GM21423 (cell line): ENCODE results near the gene SYK.
"Not testable (repeated sequence)": the region's sequence is repeated elsewhere in the genome, so short reads cannot be mapped to it uniquely, and the experiment has no call there.

Experiments used
- ATAC-seq: cut with Tn5 transposase; IDR thresholded peaks from one replicate; pipeline ENCODE4 v1.9.1; 2021; ENCODE audit warnings: mild to moderate bottlenecking, moderate library complexity; ENCODE audit not compliant: unreplicated experiment

SYK gene

DNA sequence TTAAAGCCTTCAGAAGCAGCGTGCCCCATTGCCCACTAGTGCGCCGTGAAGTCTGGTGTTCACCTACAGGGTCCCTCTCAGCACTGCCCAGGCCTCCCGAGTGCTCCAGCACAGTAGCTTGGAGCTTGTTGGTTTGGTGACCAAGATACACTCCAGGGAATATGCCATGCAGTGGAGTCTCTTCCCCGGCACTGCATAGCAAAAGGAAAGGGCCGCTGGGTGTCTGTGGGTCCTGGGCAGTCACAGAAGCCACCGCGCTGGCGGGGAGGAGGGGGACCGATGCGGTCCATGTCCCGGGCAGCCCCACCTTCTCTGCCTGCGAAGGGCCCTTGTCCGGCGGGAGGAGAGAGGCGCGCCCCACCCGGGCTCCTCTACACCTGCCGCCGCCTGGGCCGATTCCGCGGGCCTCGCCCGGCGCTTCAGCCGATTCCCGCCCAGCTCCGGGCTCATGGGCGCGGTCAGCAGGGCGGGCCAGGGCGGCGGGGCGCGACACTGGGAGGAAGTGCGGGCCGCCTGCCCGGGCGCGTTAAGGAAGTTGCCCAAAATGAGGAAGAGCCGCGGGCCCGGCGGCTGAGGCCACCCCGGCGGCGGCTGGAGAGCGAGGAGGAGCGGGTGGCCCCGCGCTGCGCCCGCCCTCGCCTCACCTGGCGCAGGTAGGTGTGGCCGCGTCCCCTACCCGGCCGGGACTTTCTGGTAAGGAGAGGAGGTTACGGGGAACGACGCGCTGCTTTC lies at the start of gene SYK:
Gene SYK, plus strand, starts transcription at position 579 of the 732 bp plus-strand sequence. CDS start 42,080 bp downstream, outside the sequence.
- peak; percentile 34 for ATAC-seq

DNA sequence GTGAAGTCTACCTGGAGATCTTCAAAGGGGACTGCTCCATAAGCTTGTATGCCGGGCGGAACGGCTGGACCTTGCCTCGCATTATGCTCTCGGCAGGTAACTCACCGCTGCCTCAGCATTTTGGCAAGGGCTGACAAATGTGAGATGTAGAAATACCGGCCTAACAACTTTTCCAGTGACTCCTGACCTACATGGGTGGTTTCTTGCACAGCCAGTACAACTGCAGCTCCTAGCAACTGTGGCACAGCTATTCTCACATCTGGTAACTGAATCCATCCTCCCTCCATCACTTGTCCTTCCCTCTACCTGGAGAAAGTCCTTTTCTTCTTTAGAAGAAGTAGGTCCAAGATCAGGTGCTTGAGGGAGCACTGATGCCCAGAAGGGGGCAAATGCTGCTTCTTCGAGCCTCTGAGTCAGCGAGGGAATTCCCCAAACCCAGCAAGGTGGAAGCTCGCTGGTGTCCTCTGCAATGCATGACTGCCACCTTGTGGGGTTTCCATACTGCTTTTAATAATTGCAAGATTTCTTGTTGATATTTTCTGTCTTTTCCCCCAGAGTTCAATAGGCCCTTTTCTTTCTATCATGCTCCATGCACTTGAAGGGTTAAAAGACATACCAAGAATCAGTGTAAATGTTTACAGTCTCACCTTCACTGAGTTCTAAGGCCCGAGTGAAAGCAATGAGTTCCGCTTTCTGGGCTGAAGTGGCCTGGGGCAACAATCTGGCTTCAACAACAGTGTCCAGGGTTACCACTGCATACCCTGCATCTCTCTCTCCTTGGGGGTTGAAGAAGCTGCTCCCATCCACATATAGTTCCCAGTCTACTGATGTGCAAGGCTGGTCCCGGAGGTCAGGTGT lies 45.9 kb upstream of the SYK start:
- ATAC-seq: not testable (repeated sequence)

DNA sequence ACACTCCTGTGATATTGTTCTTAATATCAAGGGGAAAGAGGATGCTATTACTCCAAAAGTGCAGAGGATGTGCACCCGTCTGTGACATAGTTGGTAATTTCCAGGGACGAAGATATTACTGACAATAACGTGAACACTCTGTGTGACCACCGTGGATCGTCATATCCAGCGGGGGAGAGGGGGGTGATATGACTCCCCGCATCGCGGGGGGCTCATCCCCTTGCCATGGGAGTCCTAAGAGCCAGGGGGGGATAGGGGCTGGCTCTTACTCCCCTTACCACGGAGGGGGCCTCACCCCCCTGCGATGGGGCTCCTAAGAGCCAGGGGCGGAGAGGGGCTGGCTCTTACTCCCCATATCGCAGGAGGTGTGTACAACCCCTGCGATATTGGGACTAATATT lies 41.0 kb upstream of the SYK start:
- ATAC-seq: not testable (repeated sequence)

DNA sequence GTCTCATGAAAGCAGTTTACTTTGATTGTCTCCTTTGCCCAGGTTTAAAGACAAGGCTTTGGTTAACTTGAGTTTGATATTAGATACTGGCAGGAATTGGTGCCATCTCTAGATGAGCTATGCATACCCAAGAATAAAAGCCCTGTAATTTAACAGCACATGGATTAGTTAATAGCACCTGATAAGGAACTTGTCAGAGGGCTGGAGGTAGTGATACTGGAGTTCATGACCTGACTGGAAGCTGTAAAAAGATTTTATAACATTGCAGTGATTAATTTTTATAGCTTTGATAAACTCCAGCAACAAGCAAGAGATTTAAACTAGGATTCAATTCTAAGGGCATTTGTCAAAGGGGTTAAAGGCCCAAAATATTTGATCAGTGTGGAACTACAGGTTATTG lies 34.9 kb upstream of the SYK start:
- ATAC-seq: no peak

DNA sequence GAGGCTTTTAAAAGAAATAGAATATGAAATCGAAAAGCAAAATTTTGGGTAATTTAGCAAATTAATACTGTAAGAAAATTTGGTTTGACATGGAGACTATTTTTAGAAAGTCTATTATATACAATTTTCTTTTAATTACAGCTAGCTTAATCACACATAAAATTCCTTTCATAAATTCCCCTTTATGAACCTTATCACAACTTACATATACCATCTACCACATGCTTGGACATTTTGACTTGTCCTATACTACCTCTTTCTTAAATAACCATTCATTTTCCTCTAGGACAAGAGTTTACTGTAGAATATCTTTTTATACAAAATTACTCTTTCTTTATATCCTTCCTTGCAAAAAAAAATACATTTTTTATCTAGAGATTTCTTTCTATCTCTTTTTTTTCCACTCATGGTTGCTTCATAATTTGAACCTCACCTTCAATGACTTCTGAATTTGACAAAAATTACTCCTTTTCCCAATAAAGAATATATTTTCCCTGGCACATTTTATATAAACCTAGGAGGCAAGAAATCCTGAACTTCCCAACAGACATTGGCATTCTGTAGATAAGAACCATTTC lies 34.0 kb upstream of the SYK start:
- ATAC-seq: no peak

DNA sequence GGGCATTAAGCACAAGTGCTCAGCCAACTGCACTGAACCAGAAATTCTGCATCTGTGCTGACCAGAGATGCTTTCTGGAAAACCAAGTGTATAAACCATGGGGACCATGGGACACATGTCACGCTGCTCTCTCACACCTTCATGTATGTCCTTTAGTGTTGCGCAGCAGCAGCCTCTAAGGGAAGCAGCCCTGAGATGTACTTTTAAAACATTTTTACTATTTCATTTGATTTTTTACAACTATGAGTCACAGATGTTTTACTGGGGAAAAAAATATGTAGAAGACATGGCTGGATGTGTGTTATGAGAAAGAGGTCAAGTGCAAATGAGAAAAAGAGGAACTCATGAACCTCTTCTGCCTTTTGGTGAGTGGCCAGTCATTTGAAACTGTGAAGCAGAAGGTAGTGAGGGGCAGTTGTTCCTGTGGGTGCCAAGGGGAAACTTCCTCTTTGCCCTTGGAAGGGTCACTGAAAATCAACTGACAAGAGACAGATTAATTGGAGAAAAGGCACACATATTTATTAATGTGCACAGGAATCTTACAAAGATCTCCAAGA lies 31.4 kb upstream of the SYK start:
- peak; percentile 54 for ATAC-seq

DNA sequence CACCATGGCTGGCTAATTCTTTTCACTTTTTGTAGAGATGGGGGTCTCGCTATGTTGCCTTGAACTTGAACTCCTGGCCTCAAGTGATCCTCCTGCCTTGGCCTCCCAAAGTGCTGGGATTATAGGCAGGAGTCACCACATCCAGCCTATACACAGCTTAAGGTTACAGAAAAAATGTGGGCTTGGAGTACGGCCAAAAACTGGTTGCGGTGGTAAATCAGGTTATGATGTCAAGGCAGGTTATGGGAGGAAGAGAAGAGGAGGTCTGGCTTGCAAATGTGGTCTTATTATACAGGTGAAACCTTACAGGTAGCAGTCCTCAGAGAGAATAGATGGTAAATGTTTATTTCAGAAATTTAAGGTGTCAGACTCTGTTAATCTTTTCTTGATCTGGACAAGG lies 30.7 kb upstream of the SYK start:
- no peak for ATAC-seq

DNA sequence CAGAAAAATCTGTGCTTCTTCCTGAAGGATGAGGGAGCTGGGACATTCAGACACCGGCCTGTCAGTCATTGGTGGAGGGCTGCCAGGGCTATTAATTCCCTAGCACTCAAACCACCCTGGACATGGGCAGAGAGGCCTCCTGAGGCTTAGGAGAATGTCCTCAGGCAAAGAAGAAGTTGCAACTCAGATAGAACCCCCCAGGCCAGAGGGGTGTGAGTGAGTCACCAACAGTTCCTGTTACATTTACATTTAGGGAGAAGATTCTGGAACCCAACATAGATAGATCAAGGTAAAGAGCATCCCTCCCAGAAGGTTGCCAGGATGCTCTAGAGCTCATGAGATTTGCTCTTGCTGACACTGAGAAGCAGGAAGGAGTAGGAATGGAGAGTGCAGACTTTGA lies 29.2 kb upstream of the SYK start:
- ATAC-seq: no peak

DNA sequence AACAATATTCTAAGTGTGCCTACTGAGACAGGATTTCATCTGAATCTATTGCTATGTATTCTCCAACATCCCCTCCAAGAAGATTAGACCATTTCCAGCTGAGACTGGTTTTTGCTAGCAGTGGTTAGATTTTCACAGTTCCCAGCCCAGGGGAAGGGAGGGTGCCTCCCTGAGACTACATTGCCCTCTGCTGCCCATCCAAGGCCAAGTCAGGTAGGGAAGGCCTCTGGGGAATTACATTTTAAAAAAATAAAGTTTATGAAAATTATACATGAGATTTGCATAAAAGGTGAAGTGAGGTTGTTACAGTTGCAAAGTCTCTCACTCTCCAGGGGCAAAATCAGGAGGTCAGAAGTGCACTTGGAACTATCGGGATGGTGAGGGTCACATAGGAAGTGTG lies 28.0 kb upstream of the SYK start:
- ATAC-seq: no peak

DNA sequence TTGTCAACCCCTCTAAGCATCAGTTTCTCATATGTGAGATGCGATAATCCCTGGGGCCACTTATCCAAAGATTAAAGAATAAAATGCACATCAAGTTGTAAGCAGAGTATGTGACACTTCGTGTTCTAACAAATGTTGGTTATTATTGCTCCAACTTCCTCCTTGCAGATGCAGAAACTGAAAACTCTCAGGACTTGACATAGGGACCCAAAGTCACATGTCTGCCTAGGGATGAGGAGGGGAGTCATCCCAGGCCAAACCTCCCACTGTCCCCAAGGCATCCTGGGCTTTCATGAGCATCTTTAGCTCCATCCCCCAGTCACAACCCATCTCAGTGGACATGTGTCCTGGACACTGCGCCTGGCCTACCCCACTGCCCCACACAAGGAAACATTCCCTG lies 27.5 kb upstream of the SYK start:
- ATAC-seq: peak; percentile 1

DNA sequence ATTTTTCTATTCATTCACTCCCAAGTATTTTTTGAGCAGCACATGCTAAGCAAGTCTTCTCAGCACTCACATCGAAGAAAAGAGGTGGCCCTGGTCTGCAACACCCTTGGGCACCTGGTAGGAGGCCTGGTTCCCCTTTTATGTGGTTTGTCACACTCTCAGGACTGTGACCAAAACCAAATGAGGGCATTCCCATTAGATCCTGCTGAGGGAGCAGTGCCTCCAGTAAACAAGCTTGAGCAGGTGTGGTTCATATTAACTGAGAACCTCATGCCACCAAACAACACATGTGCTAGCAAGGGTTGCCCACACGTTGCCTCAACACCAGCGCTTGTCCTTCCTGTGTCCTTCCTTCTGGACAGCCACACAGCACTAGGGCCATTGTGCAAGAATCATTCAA lies 26.9 kb upstream of the SYK start:
- ATAC-seq: peak; percentile 73

DNA sequence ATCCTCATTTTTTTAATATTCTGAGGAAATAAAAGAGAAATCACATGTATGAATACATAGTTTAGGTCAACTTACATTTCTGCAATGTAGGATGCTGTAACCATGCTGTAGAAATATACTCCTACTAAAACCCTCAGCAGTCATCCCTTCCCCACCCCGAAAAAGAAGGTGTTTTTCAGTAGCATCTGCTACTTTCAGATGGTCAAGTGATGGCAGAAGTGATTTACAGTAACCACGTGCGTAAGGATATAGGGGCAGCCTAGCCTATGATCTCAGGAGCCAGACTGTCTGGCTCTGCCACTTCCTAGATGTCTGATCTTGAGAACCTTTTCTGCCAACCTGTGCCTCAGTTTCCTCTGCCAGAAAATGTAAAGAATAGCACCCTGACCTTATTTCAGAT lies 26.0 kb upstream of the SYK start:
- no peak for ATAC-seq

DNA sequence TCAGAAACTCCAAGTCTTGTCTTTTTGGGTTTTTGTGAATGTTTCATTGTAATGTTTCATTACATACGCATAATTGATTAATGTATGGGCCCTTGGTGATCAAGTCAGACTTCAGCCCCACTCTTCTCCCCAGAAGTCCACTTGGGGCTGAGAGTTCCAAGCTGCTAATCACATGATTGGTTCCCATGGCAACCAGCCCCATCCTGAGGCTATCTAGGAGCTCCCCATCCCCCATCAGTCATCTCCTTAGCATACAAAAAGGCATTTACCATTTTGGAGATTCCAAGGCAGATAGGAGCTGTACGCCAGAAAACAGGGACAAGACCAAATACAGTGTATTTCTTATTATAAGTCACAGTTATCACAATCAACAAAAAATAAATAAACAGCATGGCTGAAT lies 22.9 kb upstream of the SYK start:
- ATAC-seq: no peak

DNA sequence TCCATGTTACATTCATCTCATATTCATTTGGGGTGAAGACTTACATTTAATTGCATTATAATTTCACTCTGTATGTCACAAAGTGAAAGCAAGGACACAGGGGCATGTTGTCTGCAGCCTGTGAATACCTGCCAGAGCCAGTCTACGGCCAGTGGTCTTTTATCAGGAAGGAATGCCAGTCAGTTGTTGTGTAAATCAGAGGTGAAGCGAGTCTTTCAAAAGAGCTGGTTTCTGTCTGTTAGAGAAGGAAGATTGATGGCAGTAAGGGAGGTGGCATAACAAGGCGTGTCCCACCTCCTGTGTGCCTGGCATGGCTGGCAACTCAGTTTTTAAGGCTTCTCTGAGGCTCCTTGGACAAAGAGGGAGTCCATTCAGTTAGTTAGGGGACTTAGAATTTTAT lies 18.1 kb upstream of the SYK start:
- ATAC-seq: no peak

DNA sequence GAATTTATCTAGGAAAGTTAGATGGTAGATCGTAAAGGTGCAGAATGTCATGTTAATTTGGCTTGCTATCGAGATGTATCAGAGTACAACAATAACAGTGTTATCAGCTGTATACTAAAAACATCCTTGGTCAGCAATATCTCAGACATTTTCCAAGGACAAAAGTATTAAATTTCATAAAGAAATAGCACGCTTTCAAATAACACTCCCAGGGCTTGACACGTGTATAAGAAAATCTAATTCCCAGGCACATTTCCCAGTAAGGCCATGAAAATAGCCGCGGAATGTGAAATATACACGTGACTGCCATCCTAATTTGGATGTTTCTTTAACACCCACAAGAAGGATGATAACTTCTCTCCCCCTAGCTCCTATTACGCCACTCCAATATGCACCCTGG lies 17.7 kb upstream of the SYK start:
- ATAC-seq: no peak

DNA sequence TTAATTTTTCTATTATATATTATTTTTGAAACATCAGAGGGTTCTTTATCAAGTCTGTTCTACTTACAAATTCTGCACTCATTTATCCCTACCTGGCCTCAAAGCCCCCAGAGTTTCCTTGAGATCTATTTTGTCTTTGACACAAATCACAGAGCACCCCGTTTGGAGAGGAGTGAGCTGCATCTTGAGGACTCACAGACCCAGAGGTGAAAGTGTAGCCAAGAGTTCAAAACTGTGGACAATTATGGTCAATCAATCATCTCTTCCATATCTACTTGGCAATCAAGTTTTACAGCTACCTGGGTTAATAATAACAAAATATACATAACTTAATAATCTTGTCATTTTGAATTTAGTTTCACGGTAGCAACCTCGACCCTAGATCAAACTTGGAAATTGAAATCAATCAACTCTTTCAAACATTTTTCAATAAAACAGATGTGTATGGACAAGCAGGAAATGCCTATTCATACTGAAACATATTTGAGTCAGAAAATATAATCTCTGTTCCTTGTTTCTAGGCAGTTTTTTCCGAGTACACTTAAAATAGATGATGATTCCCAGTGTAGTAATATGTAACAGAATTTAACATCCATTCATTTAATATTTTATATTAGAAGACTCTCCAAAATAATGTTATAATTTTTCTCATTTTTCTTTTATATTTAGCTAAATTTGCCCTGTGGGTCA lies 13.7 kb upstream of the SYK start:
- ATAC-seq: no peak

DNA sequence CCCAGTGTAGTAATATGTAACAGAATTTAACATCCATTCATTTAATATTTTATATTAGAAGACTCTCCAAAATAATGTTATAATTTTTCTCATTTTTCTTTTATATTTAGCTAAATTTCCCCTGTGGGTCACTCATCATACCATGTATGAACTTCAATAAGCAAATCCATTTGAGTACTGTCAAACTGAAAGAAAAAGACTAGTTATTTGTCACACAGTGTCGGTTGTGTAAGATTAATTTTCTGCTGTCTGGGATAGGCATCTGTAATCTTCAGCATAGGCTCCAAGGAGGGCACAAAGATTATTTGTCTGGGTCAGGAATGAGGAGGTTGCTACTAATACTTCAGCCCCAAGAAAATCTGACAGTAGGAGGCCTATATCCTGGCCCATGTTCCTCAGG lies 13.1 kb upstream of the SYK start:
- ATAC-seq: not testable (repeated sequence)

DNA sequence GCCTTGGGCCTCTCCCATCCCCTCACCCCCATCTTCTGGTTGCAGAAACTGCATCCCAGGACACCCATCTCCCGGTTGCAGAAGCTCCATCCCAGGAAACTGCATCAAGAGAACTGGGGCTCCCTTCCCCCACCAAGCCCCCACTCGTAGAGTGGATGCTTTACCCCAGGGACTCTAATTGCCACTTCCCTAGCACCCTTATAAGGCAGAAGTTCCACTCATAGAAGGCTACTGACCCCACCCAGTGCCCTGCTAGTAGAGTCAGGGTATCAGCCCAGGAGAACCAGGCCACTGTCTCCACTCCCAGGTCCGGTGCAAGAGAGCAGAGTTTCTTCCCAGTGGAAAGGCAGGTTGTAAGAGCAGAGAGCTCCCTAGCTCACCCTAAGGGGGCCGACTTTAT lies 12.2 kb upstream of the SYK start:
- no peak for ATAC-seq

DNA sequence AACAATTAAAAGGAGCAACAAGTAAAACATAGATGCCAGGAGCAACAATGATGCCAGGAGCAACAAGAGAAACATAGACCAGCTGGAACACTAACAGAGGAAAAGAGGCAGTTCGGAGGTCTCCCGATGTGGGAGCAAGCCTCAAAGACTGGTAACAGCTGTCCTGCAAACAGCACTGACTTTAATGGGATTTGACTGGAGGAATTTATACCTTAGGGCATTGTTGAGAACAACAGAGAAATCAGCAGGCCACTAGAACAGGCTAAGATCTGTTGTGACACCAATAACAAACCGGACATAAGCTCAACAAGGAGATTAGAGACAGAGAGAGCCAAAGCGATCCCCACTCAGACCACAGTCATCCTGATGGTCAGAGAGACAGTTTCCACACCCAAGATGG lies 11.8 kb upstream of the SYK start:
- no peak for ATAC-seq

DNA sequence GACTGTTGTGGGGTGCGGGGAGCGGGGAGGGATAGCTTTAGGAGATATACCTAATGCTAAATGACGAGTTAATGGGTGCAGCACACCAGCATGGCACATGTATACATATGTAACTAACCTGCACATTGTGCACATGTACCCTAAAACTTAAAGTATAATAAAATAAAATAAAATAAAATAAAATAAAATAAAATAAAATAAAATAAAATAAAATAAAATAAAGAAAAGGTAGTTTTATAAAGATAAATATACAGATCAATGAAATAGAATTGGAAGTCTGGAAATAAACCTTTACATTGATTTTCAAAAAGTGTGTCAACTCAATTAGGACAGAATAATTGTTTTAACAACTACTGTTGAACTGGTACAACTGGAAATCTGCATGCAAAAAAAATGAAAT lies 8.6 kb upstream of the SYK start:
- not testable (repeated sequence) for ATAC-seq

DNA sequence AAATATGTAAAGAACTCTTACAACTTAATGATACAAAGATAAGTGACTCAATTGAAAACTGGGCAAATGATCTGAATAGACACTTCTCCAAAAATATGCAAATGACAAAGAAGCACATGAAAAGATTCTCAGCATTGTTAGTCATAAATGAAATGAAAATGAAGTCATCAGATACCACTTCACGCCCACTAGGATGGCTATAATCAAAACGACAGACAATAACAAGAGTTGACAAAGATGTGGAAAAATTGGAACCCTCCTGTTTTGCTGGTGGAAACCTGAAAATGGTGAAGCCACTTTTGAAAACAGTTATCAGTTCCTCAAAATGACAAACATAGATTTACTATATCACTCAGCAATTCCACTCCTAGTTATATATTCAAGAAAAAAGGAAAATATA lies 7.9 kb upstream of the SYK start:
- no peak for ATAC-seq
